Measurements from ENCODE around the gene DMD.

GRCh38 chrX:31449081-31449480, 1762.3 kb downstream of the DMD start:
- TF ChIP-seq CTCF (IDR thresholded peaks at IDR 0.05) (no peak), POLR2A (IDR thresholded peaks at IDR 0.05; ENCODE audit: low read length) (no peak), RAD21 (conservative IDR thresholded peaks at IDR 0.05 in 1 of 2, IDR thresholded peaks at IDR 0.05 in 1 of 2) (no peak), HDAC2 (IDR thresholded peaks at IDR 0.05) (no peak), CHD2 (IDR thresholded peaks at IDR 0.05; ENCODE audit: low read length, partially characterized antibody) (no peak), TFCP2L1 (CRISPR knock-in tag; IDR thresholded peaks at IDR 0.05) (no peak), MYC (IDR thresholded peaks at IDR 0.05; ENCODE audit: borderline replicate concordance, low read length) (no peak), RFX5 (IDR thresholded peaks at IDR 0.05) (no peak), ZC3H11A (IDR thresholded peaks at IDR 0.05) (no peak), BCL3 (IDR thresholded peaks at IDR 0.05) (no peak), USF2 (IDR thresholded peaks at IDR 0.05) (no peak)
- TF ChIP-seq, protein P1, sequence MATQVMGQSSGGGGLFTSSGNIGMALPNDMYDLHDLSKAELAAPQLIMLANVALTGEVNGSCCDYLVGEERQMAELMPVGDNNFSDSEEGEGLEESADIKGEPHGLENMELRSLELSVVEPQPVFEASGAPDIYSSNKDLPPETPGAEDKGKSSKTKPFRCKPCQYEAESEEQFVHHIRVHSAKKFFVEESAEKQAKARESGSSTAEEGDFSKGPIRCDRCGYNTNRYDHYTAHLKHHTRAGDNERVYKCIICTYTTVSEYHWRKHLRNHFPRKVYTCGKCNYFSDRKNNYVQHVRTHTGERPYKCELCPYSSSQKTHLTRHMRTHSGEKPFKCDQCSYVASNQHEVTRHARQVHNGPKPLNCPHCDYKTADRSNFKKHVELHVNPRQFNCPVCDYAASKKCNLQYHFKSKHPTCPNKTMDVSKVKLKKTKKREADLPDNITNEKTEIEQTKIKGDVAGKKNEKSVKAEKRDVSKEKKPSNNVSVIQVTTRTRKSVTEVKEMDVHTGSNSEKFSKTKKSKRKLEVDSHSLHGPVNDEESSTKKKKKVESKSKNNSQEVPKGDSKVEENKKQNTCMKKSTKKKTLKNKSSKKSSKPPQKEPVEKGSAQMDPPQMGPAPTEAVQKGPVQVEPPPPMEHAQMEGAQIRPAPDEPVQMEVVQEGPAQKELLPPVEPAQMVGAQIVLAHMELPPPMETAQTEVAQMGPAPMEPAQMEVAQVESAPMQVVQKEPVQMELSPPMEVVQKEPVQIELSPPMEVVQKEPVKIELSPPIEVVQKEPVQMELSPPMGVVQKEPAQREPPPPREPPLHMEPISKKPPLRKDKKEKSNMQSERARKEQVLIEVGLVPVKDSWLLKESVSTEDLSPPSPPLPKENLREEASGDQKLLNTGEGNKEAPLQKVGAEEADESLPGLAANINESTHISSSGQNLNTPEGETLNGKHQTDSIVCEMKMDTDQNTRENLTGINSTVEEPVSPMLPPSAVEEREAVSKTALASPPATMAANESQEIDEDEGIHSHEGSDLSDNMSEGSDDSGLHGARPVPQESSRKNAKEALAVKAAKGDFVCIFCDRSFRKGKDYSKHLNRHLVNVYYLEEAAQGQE (IDR thresholded peaks at IDR 0.05): no peak

Data from A549 (cell line).